GM12878 (cell line): ENCODE measurements around the gene PMEL. TPM values are rescaled to one million over a fixed set of nuclear protein-coding genes. Genes with fewer than 3 reads are reported as not detected.

Experiments used
- ATAC-seq: fragments of 200-7000 bp; cut with Tn5 transposase; 3 replicates; pipeline ENCODE4 v1.9.1; 2020; ENCODE audit warnings: mild to moderate bottlenecking, moderate library complexity
- BruUV-seq: library from RNA; stranded (reverse); fragments of 400-500 nt; replicated peaks from 2 replicates; lab custom pipeline; 2021; lab: Mats Ljungman, UMichigan
- CTCF ChIA-PET: fragments of 300-600 bp; sonication (Branson Sonifier 250); formaldehyde crosslinking; extraction: SDS; loops from one replicate; lab custom pipeline; 2021; ENCODE audit warnings: inconsistent platforms; lab: Yijun Ruan, JAX
- POLR2A ChIA-PET: fragments of 350-600 bp; formaldehyde crosslinking; extraction: SDS; loops from one replicate; lab custom pipeline; 2021; ENCODE audit warnings: inconsistent platforms; lab: Charles Lee
- RAD21 ChIA-PET: fragments of 300-600 bp; sonication (Branson Sonifier 250); formaldehyde crosslinking; loops from one replicate; lab custom pipeline; 2023; ENCODE audit warnings: antibody characterized with exemption; ENCODE audit not compliant: unreplicated experiment; lab: Charles Lee
- SMC1A ChIA-PET: fragments of 300-600 bp; sonication (Branson Sonifier 250); formaldehyde crosslinking; loops from one replicate; lab custom pipeline; 2023; ENCODE audit not compliant: unreplicated experiment, uncharacterized antibody; lab: Charles Lee
- DNase-seq: peaks from one replicate; pipeline ENCODE4 v3.0.0-alpha.2; 2011; ENCODE audit warnings: low read depth, low spot score
- FAIRE-seq: peaks from 3 replicates; lab custom pipeline; 2011; peaks lifted over from hg19 to GRCh38; lab: Jason Lieb, UNC
- H2AFZ ChIP-seq: 2 replicates; pipeline ENCODE4 v1.6.0; 2011; ENCODE audit warnings: low read depth, low read length, control low read depth; ENCODE audit not compliant: control insufficient read depth
- H3K27ac ChIP-seq: 2 replicates; pipeline ENCODE4 v1.5.1; 2011; ENCODE audit warnings: control low read depth; ENCODE audit not compliant: control insufficient read depth, insufficient read depth
- H3K27me3 ChIP-seq, 2 experiments: replicated peaks in 1 of 2; 2 replicates each; pipeline versions ENCODE4 v1.6.0 to v1.6.1; 2011; ENCODE audit warnings: low read length in 1 of 2; ENCODE audit not compliant: control insufficient read depth in 2 of 2, insufficient read depth in 2 of 2
- H3K36me3 ChIP-seq, 2 experiments: 2 replicates each; pipeline ENCODE4 v1.5.1; 2011; ENCODE audit warnings: low read length in 1 of 2; ENCODE audit not compliant: control insufficient read depth in 2 of 2, insufficient read depth in 2 of 2
- H3K4me1 ChIP-seq: 2 replicates; pipeline ENCODE4 v1.6.1; 2011; ENCODE audit warnings: mild to moderate bottlenecking, low read length, moderate library complexity, mixed read lengths; ENCODE audit not compliant: control insufficient read depth, insufficient read depth
- H3K4me2 ChIP-seq: 2 replicates; pipeline ENCODE4 v1.6.0; 2011; ENCODE audit warnings: control low read depth; ENCODE audit not compliant: control insufficient read depth, insufficient read depth
- H3K4me3 ChIP-seq: fragments of 200-600 bp; sonication (generic); 2 replicates; pipeline ENCODE4 v1.5.1; 2016
- H3K79me2 ChIP-seq: 2 replicates; pipeline ENCODE4 v1.6.0; 2011; ENCODE audit warnings: low read length; ENCODE audit not compliant: control insufficient read depth, insufficient read depth
- H3K9ac ChIP-seq: 2 replicates; pipeline ENCODE4 v1.8.0; 2011; ENCODE audit warnings: low read length, control low read depth, mixed read lengths; ENCODE audit not compliant: control insufficient read depth, insufficient read depth
- H3K9me3 ChIP-seq: replicated peaks from 3 replicates; pipeline ENCODE4 v1.5.1; 2011; ENCODE audit warnings: mild to moderate bottlenecking, low read length; ENCODE audit not compliant: control insufficient read depth, insufficient read depth
- H4K20me1 ChIP-seq: 2 replicates; pipeline ENCODE4 v1.6.0; 2011; ENCODE audit not compliant: control insufficient read depth, insufficient read depth
- ATF7 ChIP-seq: fragments of 450-650 bp; IDR thresholded peaks from 2 replicates; pipeline ENCODE4 v1.6.1; 2016; ENCODE audit warnings: low read depth, mild to moderate bottlenecking
- BHLHE40 ChIP-seq, 2 experiments: fragments of 450-650 bp in 1 of 2; IDR thresholded peaks; 2 replicates each; pipeline ENCODE4 v1.6.1; 2011 to 2017; ENCODE audit warnings: low read depth in 2 of 2, borderline replicate concordance in 1 of 2, improper control_type of control experiment in 1 of 2, low read length in 1 of 2, mild to moderate bottlenecking in 1 of 2
- CHD4 ChIP-seq: fragments of 200-600 bp; sonication (generic); IDR thresholded peaks from 2 replicates; pipeline ENCODE4 v1.6.1; 2016; ENCODE audit warnings: mild to moderate bottlenecking
- ETV6 ChIP-seq, 2 experiments: fragments of 450-650 bp in 1 of 2; IDR thresholded peaks in 1 of 2; conservative IDR thresholded peaks in 1 of 2; 2 replicates each; pipeline ENCODE4 v1.6.1; 2014; ENCODE audit warnings: antibody characterized with exemption in 1 of 2, borderline replicate concordance in 1 of 2, low read depth in 1 of 2, mild to moderate bottlenecking in 1 of 2, moderate library complexity in 1 of 2
- HCFC1 ChIP-seq: fragments of 150-350 bp; IDR thresholded peaks from 2 replicates; pipeline ENCODE4 v1.6.1; 2014; ENCODE audit warnings: low read length
- HDAC2 ChIP-seq: fragments of 200-600 bp; sonication (generic); IDR thresholded peaks from 2 replicates; pipeline ENCODE4 v1.6.1; 2017
- LARP7 ChIP-seq: fragments of 450-650 bp; IDR thresholded peaks from 2 replicates; pipeline ENCODE4 v1.6.1; 2017; ENCODE audit warnings: mild to moderate bottlenecking
- MEF2A ChIP-seq: IDR thresholded peaks from 2 replicates; pipeline ENCODE4 v1.6.1; 2011; ENCODE audit warnings: low read depth, mild to moderate bottlenecking, low read length, moderate library complexity; ENCODE audit not compliant: insufficient read depth
- NBN ChIP-seq: fragments of 450-650 bp; IDR thresholded peaks from 2 replicates; pipeline ENCODE4 v1.6.1; 2016
- NRF1 ChIP-seq: conservative IDR thresholded peaks from 2 replicates; pipeline ENCODE4 v1.6.1; 2011; ENCODE audit warnings: mild to moderate bottlenecking, low read depth, low read length, improper control_type of control experiment
- RCOR1 ChIP-seq: conservative IDR thresholded peaks from 2 replicates; pipeline ENCODE4 v1.6.1; 2012; ENCODE audit warnings: low read depth, low read length, improper control_type of control experiment
- SIN3A ChIP-seq: IDR thresholded peaks from 2 replicates; pipeline ENCODE4 v1.6.1; 2012; ENCODE audit warnings: low read depth, low read length, improper control_type of control experiment
- SREBF1 ChIP-seq: IDR thresholded peaks from 2 replicates; pipeline ENCODE4 v1.6.1; 2012; ENCODE audit warnings: mild to moderate bottlenecking, low read length
- ZNF207 ChIP-seq: fragments of 450-650 bp; IDR thresholded peaks from 2 replicates; pipeline ENCODE4 v1.6.1; 2014; ENCODE audit warnings: antibody characterized with exemption, mild to moderate bottlenecking, borderline replicate concordance
- ZZZ3 ChIP-seq: IDR thresholded peaks from 2 replicates; pipeline ENCODE4 v1.6.1; 2011; ENCODE audit warnings: low read depth; ENCODE audit not compliant: control insufficient read depth, insufficient read length
- WGBS: methylation state at CpG from one replicate; pipeline ENCODE4 v1.1.6; 2016; ENCODE audit warnings: low lambda C conversion rate; ENCODE audit not compliant: insufficient replicate concordance, insufficient coverage; ENCODE audit errors: missing lambda C conversion rate; 5-methylcytosine and 5-hydroxymethylcytosine counted together
- in situ Hi-C: fragments of 300-500 bp; cut with MboI; formaldehyde crosslinking; loops from 9 replicates; pipeline ENCODE4 v1.14.3; 2018; ENCODE audit warnings: mixed read lengths
- intact Hi-C: fragments of 100-400 bp; cut with micrococcal nuclease; formaldehyde crosslinking; loops from one replicate; pipeline ENCODE4 v1.14.2; 2022; ENCODE audit not compliant: unreplicated experiment
- polyA plus RNA-seq, 11 experiments: library from polyadenylated mRNA; depleted of rRNA in 4 of 11; unstranded in 6 of 11; stranded (reverse) in 5 of 11; fragments of >200 nt; fragmentation: Nextera tagmentation in 4 of 11; fragmentation: Illumina TruSeq in 1 of 11; extraction: Ambion mirVana in 4 of 11; extraction: Trizol in 1 of 11; gene quantifications; 1 replicate in 1 of 11; 2 replicates in 10 of 11; pipeline versions ENCODE4 v1.2.1 to v1.2.3, GENCODE V29; 2011 to 2016; ENCODE audit warnings: inconsistent platforms in 2 of 11, missing spikeins in 2 of 11, low read depth in 1 of 11
- total RNA-seq, 4 experiments: library from RNA; depleted of rRNA in 3 of 4; stranded (reverse); fragments of >200 nt in 3 of 4; fragmentation: Illumina TruSeq in 1 of 4; extraction: Trizol in 1 of 4; gene quantifications; 2 replicates each; pipeline versions ENCODE4 v1.2.1 to v1.2.3, GENCODE V29; 2013 to 2021
- TF ChIP-seq, protein P1 (sequence below): fragments of 450-650 bp; formaldehyde crosslinking; IDR thresholded peaks from 2 replicates; pipeline ENCODE4 v1.5.0; 2022; ENCODE audit warnings: mild to moderate bottlenecking, missing genetic modification characterization
- TF ChIP-seq, protein P2 (sequence below): IDR thresholded peaks from 2 replicates; pipeline ENCODE4 v1.6.1; 2011; ENCODE audit warnings: low read depth, mild to moderate bottlenecking, low read length, moderate library complexity, borderline replicate concordance; ENCODE audit errors: extremely low read depth
- TF ChIP-seq, protein P3 (sequence below): IDR thresholded peaks from 2 replicates; pipeline ENCODE4 v1.6.1; 2011; ENCODE audit warnings: mild to moderate bottlenecking, low read depth, low read length, moderate library complexity; ENCODE audit not compliant: insufficient replicate concordance
- TF ChIP-seq, protein P4 (sequence below): fragments of 450-650 bp; IDR thresholded peaks from 2 replicates; pipeline ENCODE4 v1.6.1; 2018; ENCODE audit warnings: borderline replicate concordance, mild to moderate bottlenecking; ENCODE audit not compliant: partially characterized antibody

The PMEL gene
- total and polyA plus RNA-seq, 10 of the 15 experiments (the other 5 are each of a cell fraction or from before 2014, with no cell fraction given) = 0.32 to 1.6 (median 0.56) TPM

DNA sequence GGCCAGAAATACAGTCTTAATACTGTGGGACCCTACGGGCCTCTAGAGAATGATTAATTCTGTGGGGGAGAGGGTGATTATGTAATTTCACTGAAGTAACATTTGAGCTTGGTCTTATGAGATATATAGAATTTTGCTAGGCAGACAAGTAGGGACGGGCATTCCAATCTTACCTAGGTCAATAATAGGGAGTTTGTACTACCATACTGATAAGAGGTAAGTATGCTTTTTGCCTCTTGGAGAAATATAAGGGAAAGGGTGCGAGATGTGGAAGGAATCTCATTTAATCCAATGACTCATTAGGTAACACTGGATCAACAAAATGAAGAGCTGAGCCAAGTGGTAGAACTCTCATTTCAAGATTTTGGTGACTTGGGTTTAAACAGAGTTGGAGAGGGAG lies 13.2 kb upstream of the PMEL start:
- H3K27ac ChIP-seq = no peak overlapping the region
- WGBS = 99% methylated on average over 3 of the region's 3 CpGs
- TF ChIP-seq NRF1 (no peak), SIN3A (no peak), ETV6 (conservative IDR thresholded peaks at IDR 0.05 in 1 of 2, IDR thresholded peaks at IDR 0.05 in 1 of 2; ENCODE audit: borderline replicate concordance in 1 of 2, low read depth in 1 of 2) (no peak), ZNF207 (no peak), MEF2A (no peak), ATF7 (no peak), SREBF1 (no peak), NBN (no peak), HDAC2 (no peak), BHLHE40 (IDR thresholded peaks at IDR 0.05; ENCODE audit: borderline replicate concordance in 1 of 2, low read depth in 2 of 2, low read length in 1 of 2) (no peak), HCFC1 (no peak), ZZZ3 (no peak), LARP7 (no peak), RCOR1 (no peak), CHD4 (no peak)
- TF ChIP-seq, protein P1, sequence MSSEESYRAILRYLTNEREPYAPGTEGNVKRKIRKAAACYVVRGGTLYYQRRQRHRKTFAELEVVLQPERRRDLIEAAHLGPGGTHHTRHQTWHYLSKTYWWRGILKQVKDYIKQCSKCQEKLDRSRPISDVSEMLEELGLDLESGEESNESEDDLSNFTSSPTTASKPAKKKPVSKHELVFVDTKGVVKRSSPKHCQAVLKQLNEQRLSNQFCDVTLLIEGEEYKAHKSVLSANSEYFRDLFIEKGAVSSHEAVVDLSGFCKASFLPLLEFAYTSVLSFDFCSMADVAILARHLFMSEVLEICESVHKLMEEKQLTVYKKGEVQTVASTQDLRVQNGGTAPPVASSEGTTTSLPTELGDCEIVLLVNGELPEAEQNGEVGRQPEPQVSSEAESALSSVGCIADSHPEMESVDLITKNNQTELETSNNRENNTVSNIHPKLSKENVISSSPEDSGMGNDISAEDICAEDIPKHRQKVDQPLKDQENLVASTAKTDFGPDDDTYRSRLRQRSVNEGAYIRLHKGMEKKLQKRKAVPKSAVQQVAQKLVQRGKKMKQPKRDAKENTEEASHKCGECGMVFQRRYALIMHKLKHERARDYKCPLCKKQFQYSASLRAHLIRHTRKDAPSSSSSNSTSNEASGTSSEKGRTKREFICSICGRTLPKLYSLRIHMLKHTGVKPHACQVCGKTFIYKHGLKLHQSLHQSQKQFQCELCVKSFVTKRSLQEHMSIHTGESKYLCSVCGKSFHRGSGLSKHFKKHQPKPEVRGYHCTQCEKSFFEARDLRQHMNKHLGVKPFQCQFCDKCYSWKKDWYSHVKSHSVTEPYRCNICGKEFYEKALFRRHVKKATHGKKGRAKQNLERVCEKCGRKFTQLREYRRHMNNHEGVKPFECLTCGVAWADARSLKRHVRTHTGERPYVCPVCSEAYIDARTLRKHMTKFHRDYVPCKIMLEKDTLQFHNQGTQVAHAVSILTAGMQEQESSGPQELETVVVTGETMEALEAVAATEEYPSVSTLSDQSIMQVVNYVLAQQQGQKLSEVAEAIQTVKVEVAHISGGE (CRISPR knock-in tag) = no peak
- TF ChIP-seq, protein P2, sequence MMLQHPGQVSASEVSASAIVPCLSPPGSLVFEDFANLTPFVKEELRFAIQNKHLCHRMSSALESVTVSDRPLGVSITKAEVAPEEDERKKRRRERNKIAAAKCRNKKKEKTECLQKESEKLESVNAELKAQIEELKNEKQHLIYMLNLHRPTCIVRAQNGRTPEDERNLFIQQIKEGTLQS = no peak
- TF ChIP-seq, protein P3, sequence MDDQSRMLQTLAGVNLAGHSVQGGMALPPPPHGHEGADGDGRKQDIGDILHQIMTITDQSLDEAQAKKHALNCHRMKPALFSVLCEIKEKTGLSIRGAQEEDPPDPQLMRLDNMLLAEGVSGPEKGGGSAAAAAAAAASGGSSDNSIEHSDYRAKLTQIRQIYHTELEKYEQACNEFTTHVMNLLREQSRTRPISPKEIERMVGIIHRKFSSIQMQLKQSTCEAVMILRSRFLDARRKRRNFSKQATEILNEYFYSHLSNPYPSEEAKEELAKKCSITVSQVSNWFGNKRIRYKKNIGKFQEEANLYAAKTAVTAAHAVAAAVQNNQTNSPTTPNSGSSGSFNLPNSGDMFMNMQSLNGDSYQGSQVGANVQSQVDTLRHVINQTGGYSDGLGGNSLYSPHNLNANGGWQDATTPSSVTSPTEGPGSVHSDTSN = no peak
- TF ChIP-seq, protein P4, sequence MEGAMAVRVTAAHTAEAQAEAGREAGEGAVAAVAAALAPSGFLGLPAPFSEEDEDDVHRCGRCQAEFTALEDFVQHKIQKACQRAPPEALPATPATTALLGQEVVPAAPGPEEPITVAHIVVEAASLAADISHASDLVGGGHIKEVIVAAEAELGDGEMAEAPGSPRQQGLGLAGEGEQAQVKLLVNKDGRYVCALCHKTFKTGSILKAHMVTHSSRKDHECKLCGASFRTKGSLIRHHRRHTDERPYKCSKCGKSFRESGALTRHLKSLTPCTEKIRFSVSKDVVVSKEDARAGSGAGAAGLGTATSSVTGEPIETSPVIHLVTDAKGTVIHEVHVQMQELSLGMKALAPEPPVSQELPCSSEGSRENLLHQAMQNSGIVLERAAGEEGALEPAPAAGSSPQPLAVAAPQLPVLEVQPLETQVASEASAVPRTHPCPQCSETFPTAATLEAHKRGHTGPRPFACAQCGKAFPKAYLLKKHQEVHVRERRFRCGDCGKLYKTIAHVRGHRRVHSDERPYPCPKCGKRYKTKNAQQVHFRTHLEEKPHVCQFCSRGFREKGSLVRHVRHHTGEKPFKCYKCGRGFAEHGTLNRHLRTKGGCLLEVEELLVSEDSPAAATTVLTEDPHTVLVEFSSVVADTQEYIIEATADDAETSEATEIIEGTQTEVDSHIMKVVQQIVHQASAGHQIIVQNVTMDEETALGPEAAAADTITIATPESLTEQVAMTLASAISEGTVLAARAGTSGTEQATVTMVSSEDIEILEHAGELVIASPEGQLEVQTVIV = no peak

More for the DNA sequence above, 13.2 kb upstream of the PMEL start:
- DNase-seq = no peak
- CTCF ChIA-PET = interaction anchor here (1.0 kb wide), 1 partner anchor 17 kb away, joined by 3 read pairs; no protein-coding TSS in a partner anchor
- H3K4me3 ChIP-seq = no peak overlapping the region
- no TSS peak for BruUV-seq
- no peak overlapping the region for H3K4me2 ChIP-seq
- POLR2A ChIA-PET = no interaction called here
- in situ Hi-C loops (no loop called here), intact Hi-C loops (no loop called here)
- H3K9me3 ChIP-seq = no peaks in the 10 kb centered on the region
- no peak overlapping the region for H3K9ac ChIP-seq
- no peaks in the 10 kb centered on the region for H4K20me1 ChIP-seq
- no peak for ATAC-seq
- SMC1A ChIA-PET = no interaction called here
- H2AFZ ChIP-seq = no peak overlapping the region
- RAD21 ChIA-PET = no interaction called here
- H3K27me3 ChIP-seq = no peaks in the 10 kb centered on the region
- peaks cover 16% of the 10 kb centered on the region for H3K4me1 ChIP-seq
- FAIRE-seq = no peak
- H3K79me2 ChIP-seq = peaks cover 33% of the 10 kb centered on the region
- peaks cover 0 to 12% of the 10 kb centered on the region in 2 experiments; a peak in 3 of 4 replicates for H3K36me3 ChIP-seq
